ENCODE results near the gene FGD6. TPM values are rescaled to one million over a fixed set of nuclear protein-coding genes. Genes with fewer than 3 reads are reported as not detected.

FGD6 gene
- total RNA-seq, 3 donors from 2014 or later = 5.6 to 28.0 (median 13.1) TPM

DNA sequence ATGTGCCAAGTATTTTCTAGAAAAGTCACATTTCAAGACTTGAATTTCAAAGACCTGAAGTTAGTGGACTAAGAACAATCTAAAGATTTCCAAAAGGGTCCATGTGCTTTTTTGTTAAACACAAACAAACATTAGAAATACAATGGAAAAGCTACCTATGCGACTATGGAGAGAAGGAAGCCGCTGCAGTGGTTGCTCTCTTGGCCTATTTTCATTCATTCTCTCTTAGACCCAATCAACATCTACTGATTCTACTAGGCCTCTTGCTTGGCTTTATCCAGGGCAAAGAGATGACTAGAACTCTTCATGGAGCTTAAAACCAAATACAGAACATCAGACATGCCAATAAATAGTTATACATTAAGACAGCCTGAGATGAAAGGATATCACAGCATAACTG is 9.9 kb downstream of the FGD6 start:
- no peak for DNase-seq (ENCODE audit: low spot score in 2 of 2)
- intact Hi-C loops (cut with DNase I; ENCODE audit: low total_unique reads) = loop anchor here (5.0 kb wide), 1 partner anchor 900 kb away; no protein-coding TSS in a partner anchor
- peaks cover 0 to 6% of the 10 kb centered on the region in 2 donors for H3K4me1 ChIP-seq
- H3K4me3 ChIP-seq = no peak overlapping the region
- H3K27me3 ChIP-seq = no peaks in the 10 kb centered on the region
- no peaks in the 10 kb centered on the region for H3K9me3 ChIP-seq
- no peaks in the 10 kb centered on the region for H3K36me3 ChIP-seq
- H3K27ac ChIP-seq = peak overlapping the region in 1 of 2 donors; percentile 84
- TF ChIP-seq POLR2A (IDR thresholded peaks at IDR 0.05) (no peak), POLR2AphosphoS5 (IDR thresholded peaks at IDR 0.05) (no peak)
- TF ChIP-seq, protein P1, sequence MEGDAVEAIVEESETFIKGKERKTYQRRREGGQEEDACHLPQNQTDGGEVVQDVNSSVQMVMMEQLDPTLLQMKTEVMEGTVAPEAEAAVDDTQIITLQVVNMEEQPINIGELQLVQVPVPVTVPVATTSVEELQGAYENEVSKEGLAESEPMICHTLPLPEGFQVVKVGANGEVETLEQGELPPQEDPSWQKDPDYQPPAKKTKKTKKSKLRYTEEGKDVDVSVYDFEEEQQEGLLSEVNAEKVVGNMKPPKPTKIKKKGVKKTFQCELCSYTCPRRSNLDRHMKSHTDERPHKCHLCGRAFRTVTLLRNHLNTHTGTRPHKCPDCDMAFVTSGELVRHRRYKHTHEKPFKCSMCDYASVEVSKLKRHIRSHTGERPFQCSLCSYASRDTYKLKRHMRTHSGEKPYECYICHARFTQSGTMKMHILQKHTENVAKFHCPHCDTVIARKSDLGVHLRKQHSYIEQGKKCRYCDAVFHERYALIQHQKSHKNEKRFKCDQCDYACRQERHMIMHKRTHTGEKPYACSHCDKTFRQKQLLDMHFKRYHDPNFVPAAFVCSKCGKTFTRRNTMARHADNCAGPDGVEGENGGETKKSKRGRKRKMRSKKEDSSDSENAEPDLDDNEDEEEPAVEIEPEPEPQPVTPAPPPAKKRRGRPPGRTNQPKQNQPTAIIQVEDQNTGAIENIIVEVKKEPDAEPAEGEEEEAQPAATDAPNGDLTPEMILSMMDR (IDR thresholded peaks at IDR 0.05) = no peak

DNA sequence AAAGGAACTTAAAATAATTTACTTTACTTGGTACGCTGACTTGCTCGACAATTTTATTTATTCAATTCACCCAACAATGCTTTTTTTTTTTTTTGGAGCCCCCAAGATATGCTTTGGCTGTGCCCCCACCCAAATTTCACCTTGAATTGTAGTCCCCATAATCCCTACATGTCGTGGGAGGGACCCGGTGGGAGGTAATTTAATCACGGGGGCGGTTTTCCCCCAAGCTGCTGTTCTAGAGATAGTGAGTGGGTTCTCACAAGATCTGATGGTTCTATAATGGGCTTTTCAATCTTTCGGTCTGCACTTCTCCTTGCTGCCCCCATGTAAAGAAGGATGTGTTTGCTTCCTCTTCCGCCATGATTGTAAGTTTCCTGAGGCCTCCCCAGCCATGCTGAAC is 10.4 kb downstream of the FGD6 start:
- H3K4me3 ChIP-seq = no peak overlapping the region
- no peak for DNase-seq (ENCODE audit: low spot score in 2 of 2)
- H3K27me3 ChIP-seq = no peaks in the 10 kb centered on the region
- no peaks in the 10 kb centered on the region for H3K9me3 ChIP-seq
- intact Hi-C loops (cut with DNase I; ENCODE audit: low total_unique reads) = loop anchor here (5.0 kb wide), 1 partner anchor 900 kb away; no protein-coding TSS in a partner anchor
- TF ChIP-seq, protein P1 (IDR thresholded peaks at IDR 0.05) = no peak
- no peak for TF ChIP-seq POLR2AphosphoS5 (IDR thresholded peaks at IDR 0.05)
- TF ChIP-seq POLR2A (IDR thresholded peaks at IDR 0.05) = no peak
- no peaks in the 10 kb centered on the region for H3K36me3 ChIP-seq
- peak overlapping the region in 1 of 2 donors; percentile 84 for H3K27ac ChIP-seq
- peaks cover 0 to 6% of the 10 kb centered on the region in 2 donors for H3K4me1 ChIP-seq

DNA sequence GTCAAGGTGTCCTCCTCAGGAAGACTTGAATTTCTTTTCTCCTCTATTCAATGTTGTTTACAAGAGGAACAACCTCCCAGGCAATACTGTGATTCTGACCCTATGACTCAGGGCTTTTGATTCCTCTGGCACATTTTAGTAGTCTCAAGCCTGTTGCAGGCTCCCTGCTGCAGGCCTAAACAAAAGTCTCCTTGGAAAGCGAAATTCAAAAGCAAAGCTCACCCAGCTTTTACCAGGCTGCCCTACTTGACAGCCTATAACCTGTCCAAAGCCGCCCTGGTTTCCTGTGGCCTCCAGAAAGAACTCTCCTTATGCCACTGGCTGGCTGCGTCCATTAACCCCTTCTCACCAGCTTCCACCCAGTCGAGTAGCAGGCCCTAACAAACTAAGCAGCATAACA is 11.6 kb downstream of the FGD6 start:
- no peaks in the 10 kb centered on the region for H3K9me3 ChIP-seq
- intact Hi-C loops (cut with DNase I; ENCODE audit: low total_unique reads) = loop anchor here (5.0 kb wide), 1 partner anchor 898 kb away; no protein-coding TSS in a partner anchor
- TF ChIP-seq, protein P1 (IDR thresholded peaks at IDR 0.05) = no peak
- TF ChIP-seq POLR2AphosphoS5 (IDR thresholded peaks at IDR 0.05) = peak in 1 of 3 donors; percentile 19
- DNase-seq (ENCODE audit: low spot score in 2 of 2) = peak in 1 of 2 donors; percentile 40
- peaks cover 0 to 6% of the 10 kb centered on the region in 2 donors for H3K4me1 ChIP-seq
- peak overlapping the region in 1 of 3 donors; percentile 19 for H3K4me3 ChIP-seq
- H3K27ac ChIP-seq = peak overlapping the region; percentile 84 to 89
- no peaks in the 10 kb centered on the region for H3K36me3 ChIP-seq
- H3K27me3 ChIP-seq = no peaks in the 10 kb centered on the region

DNA sequence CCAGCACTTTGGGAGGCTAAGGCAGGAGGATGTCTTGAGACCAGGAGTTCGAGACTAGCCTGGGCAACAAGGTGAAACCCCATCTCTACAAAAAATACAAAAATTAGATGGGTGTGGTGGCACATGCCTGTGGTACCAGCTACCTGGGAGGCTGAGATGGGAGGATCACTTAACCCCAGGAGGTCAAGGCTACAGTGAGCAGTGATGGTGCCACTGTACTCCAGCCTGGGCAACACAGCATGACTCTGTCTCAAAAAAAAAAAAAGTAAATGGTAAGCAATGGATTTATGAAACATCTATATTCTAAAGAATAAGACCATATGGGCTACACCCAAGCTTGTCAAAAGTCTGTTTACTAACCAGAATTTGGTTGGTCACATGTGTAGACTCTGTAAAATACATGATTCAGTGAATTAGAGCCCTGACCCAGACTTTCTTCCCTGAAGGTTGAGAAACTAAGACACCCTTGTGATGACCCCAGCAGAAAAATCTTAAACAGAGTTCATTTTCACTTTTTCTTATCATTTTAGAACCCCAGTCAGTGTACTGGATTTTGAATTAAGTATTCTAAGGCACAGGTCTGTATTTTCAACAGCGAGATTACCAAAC is 12.1 kb downstream of the FGD6 start:
- TF ChIP-seq POLR2A (IDR thresholded peaks at IDR 0.05) = no peak
- no peak for TF ChIP-seq POLR2AphosphoS5 (IDR thresholded peaks at IDR 0.05)
- TF ChIP-seq, protein P1 (IDR thresholded peaks at IDR 0.05) = no peak

DNA sequence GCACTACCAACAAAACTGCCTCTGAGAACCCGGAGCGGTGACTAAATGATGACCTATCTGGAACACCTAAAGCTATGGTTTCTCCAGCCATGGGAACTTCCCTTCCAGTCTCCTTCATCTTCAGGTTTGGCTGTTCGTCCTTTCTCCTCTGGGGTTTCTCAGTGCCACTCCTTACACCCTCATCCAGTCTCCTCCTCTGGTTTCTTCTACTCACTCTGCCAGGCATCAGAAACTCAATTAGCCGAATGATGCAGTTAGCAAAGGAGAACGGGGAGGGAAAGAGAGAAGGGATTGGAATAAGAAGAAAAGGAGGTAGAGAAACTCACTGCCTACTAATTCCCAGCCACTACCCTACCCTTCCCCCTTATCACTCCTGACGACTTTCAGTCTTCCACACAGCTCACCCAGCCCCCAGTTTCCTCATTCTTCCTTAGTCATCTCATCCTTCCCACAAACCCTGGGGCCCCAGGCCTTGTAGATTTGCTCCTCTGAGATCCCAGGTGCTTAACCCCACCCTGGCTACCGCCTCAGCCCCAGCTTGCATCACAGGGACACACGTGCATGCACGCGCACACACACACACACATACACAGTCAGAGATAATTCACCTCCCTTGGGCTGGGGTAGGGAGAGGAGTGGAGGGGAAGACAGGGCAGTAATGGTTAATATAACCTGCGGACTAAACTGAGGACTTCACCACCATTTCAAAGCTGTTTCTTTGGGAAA is 13.0 kb downstream of the FGD6 start:
- TF ChIP-seq POLR2AphosphoS5 (IDR thresholded peaks at IDR 0.05) (peak in 1 of 3 donors; percentile 21), POLR2A (IDR thresholded peaks at IDR 0.05) (no peak)
- TF ChIP-seq, protein P1 (IDR thresholded peaks at IDR 0.05) = no peak
- intact Hi-C loops (cut with DNase I; ENCODE audit: low total_unique reads) = no loop called here
- no peaks in the 10 kb centered on the region for H3K36me3 ChIP-seq
- no peaks in the 10 kb centered on the region for H3K27me3 ChIP-seq
- peak overlapping the region in 1 of 3 donors; percentile 0 for H3K4me3 ChIP-seq
- no peaks in the 10 kb centered on the region for H3K9me3 ChIP-seq
- DNase-seq (ENCODE audit: low spot score in 2 of 2) = peak in 1 of 2 donors; percentile 77
- H3K27ac ChIP-seq = peak overlapping the region; percentile 84 to 89
- H3K4me1 ChIP-seq = peaks cover 0 to 6% of the 10 kb centered on the region in 2 donors

More for the DNA sequence above, 12.1 kb downstream of the FGD6 start:
- no peak for DNase-seq (ENCODE audit: low spot score in 2 of 2)
- no peaks in the 10 kb centered on the region for H3K36me3 ChIP-seq
- H3K9me3 ChIP-seq = no peaks in the 10 kb centered on the region
- H3K27me3 ChIP-seq = no peaks in the 10 kb centered on the region
- intact Hi-C loops (cut with DNase I; ENCODE audit: low total_unique reads) = loop anchor here (5.0 kb wide), 1 partner anchor 898 kb away; no protein-coding TSS in a partner anchor
- H3K4me3 ChIP-seq = no peak overlapping the region
- H3K27ac ChIP-seq = peak overlapping the region; percentile 84 to 89
- H3K4me1 ChIP-seq = peaks cover 0 to 6% of the 10 kb centered on the region in 2 donors

Measured in breast epithelium (tissue), 4 donors.